AG04450 (cell line): ENCODE measurements around the gene NSMCE1. TPM values are rescaled to one million over a fixed set of nuclear protein-coding genes. Genes with fewer than 3 reads are reported as not detected.

Source experiments
- CTCF ChIA-PET: fragments of 300-600, 350-600 bp; formaldehyde crosslinking; extraction: SDS; loops from one replicate; lab custom pipeline; 2022; ENCODE audit warnings: antibody characterized with exemption, inconsistent platforms; lab: Charles Lee
- POLR2A ChIA-PET: fragments of 350-600 bp; formaldehyde crosslinking; extraction: SDS; loops from one replicate; lab custom pipeline; 2021; ENCODE audit warnings: antibody characterized with exemption, inconsistent platforms; lab: Yijun Ruan, JAX
- DNase-seq: peaks from one replicate; pipeline ENCODE4 v3.0.0-alpha.2; 2011; ENCODE audit warnings: low read depth, low spot score
- H3K27ac ChIP-seq: one replicate; pipeline ENCODE4 v1.5.1; 2012; ENCODE audit warnings: low read depth, low read length, control low read depth
- H3K27me3 ChIP-seq: one replicate; pipeline ENCODE4 v1.6.0; 2012; ENCODE audit warnings: low read length; ENCODE audit not compliant: control insufficient read depth, insufficient read depth
- H3K4me3 ChIP-seq: 2 replicates; pipeline ENCODE4 v1.5.1; 2011; ENCODE audit warnings: mild to moderate bottlenecking, low read depth, low read length, control low read depth
- H3K9me3 ChIP-seq: 2 replicates; pipeline ENCODE4 v1.5.1; 2012; ENCODE audit warnings: low read length; ENCODE audit not compliant: control insufficient read depth, insufficient read depth
- polyA plus RNA-seq: library from polyadenylated mRNA; depleted of rRNA; stranded (reverse); fragments of >200 nt; gene quantifications from 2 replicates; pipeline ENCODE4 v1.2.3, GENCODE V29; 2011
- TF ChIP-seq, protein P1 (sequence below): IDR thresholded peaks from 2 replicates; pipeline ENCODE4 v1.5.1; 2011; ENCODE audit warnings: low read depth, low read length, control low read depth, inconsistent platforms

Gene NSMCE1
- polyA plus RNA-seq, 1 experiment: 35.4 TPM

DNA sequence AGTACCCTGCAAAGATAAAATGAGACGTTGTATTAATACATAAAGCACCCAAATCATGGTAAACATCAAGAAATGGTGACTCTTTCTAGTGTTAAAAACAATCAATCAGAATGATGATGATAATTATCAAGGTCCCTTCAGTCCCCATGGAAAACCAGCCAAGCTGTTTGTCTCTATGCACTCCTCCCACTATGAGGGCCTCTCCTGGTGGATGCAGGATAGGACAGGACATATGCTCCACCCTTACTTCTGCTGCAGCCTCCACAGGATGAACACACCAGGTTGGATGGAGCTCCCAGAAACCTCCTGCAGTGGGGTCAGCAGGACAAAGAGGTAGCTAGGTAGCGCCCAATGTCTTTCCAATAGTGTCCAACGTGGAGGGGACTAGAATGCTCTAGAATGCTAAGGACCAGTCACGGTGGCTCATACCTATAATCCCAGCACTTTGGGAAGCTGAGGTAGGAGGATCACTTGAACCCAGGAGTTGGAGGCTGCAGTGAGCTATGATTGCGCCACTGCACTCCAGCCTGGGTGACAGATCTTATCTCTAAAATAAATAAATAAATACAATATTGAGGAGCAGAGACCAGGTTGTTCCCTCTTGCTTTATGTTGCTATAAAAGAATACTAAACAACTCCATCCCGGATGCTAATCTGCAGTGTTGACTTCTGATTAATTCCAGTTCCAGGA is 75.1 kb downstream of the NSMCE1 start:
- CTCF ChIA-PET: interaction anchor here (1.1 to 1.3 kb wide), 2 partner anchors 10 to 14 kb away, joined by 3 to 5 read pairs; no protein-coding TSS in a partner anchor
- no peak overlapping the region for H3K27ac ChIP-seq
- H3K4me3 ChIP-seq: no peak overlapping the region
- POLR2A ChIA-PET: no interaction called here
- DNase-seq: no peak
- H3K27me3 ChIP-seq: peaks cover 15% of the 10 kb centered on the region
- TF ChIP-seq, protein P1, sequence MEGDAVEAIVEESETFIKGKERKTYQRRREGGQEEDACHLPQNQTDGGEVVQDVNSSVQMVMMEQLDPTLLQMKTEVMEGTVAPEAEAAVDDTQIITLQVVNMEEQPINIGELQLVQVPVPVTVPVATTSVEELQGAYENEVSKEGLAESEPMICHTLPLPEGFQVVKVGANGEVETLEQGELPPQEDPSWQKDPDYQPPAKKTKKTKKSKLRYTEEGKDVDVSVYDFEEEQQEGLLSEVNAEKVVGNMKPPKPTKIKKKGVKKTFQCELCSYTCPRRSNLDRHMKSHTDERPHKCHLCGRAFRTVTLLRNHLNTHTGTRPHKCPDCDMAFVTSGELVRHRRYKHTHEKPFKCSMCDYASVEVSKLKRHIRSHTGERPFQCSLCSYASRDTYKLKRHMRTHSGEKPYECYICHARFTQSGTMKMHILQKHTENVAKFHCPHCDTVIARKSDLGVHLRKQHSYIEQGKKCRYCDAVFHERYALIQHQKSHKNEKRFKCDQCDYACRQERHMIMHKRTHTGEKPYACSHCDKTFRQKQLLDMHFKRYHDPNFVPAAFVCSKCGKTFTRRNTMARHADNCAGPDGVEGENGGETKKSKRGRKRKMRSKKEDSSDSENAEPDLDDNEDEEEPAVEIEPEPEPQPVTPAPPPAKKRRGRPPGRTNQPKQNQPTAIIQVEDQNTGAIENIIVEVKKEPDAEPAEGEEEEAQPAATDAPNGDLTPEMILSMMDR: peak; percentile 15; the same call in 1 of the 2 replicates
- H3K9me3 ChIP-seq: no peaks in the 10 kb centered on the region; the same call in 1 of the 2 replicates

DNA sequence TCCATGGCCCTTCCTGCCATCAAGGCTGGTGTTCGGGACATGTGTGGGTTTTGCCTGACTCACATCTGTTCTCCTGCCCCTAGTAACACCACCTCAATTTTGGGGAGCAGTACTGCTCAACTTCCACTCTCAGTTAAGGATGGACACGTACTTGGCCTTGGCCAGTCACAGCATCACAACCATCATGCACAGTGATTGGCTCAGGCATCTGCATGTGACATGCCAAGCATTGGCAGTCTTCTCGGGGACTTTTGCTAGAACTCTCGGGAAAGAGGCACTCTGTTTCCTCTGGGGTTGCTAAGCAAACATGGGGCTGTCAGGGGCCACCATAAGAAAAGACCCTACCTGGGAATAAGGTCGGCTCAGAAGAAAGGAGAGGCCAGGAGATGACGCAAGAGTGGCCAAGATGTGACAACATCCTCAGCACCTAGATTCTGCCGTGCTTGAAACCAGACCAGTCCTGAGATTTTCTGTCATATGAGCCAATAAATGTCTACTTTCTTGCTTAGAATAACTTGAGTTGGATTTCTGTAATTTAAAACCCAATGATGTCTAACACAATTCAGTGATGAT is 77.1 kb downstream of the NSMCE1 start:
- TF ChIP-seq, protein P1: no peak
- DNase-seq: no peak
- H3K9me3 ChIP-seq: no peaks in the 10 kb centered on the region; the same call in 1 of the 2 replicates
- POLR2A ChIA-PET: no interaction called here
- H3K27me3 ChIP-seq: peaks cover 15% of the 10 kb centered on the region
- no peak overlapping the region for H3K27ac ChIP-seq
- CTCF ChIA-PET: no interaction called here
- no peak overlapping the region for H3K4me3 ChIP-seq

GRCh38 chr16:27190316-27190871 is 78.2 kb downstream of the NSMCE1 start:
- Histone ChIP-seq H3K27ac (no peak overlapping the region), H3K4me3 (no peak overlapping the region), H3K9me3 (no peaks in the 10 kb centered on the region; the same call in 1 of the 2 replicates), H3K27me3 (peaks cover 15% of the 10 kb centered on the region)
- no peak for DNase-seq
- TF ChIP-seq, protein P1: no peak
- CTCF ChIA-PET: interaction anchor here (1.2 kb wide), 1 partner anchor 11 kb away, joined by 5 read pairs; no protein-coding TSS in a partner anchor
- POLR2A ChIA-PET: interaction anchor here (0.6 kb wide), 1 partner anchor 9 kb away, joined by 3 read pairs; no protein-coding TSS in a partner anchor

- TF ChIP-seq, protein P1: no peak
- H3K4me3 ChIP-seq: no peak overlapping the region
- no peak overlapping the region for H3K27ac ChIP-seq
- POLR2A ChIA-PET: no interaction called here
- H3K9me3 ChIP-seq: no peaks in the 10 kb centered on the region; the same call in 1 of the 2 replicates
- CTCF ChIA-PET: interaction anchor here (1.2 kb wide), 1 partner anchor 10 kb away, joined by 5 read pairs; no protein-coding TSS in a partner anchor
- H3K27me3 ChIP-seq: peaks cover 15% of the 10 kb centered on the region
- no peak for DNase-seq
These were observed 79.1 kb downstream of the NSMCE1 start for GRCh38 chr16:27189335-27189972.
